Measurements from ENCODE around the gene HOXA2.

Gene HOXA2

DNA sequence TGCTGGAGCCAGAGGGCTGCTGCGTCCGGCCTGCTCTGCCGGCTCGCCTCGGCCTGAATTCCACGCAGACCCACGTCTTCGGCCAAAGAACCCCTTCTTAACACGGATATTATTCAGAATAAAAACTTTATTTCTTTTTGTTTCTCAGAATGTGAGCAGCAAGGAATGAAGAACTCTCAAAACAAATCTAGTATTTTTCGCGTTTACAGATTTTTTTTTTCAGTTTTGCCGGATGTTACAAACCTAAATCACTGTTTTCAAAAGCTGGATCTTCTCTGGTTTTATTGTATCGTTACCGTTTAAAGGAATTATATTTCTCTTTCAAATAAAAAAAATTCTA lies 4.4 kb upstream of the HOXA2 start:
- no peak for DNase-seq (ENCODE audit: low read depth)
- peak overlapping the region; percentile 80 for H3K9ac ChIP-seq (ENCODE audit: low read length)
- peaks cover 55% of the 10 kb centered on the region for H3K4me1 ChIP-seq (ENCODE audit: control insufficient read depth, insufficient read depth, low read length)
- no peaks in the 10 kb centered on the region for H3K27me3 ChIP-seq (replicated peaks; ENCODE audit: control insufficient read depth, insufficient read depth, low read length)
- H3K9me3 ChIP-seq (ENCODE audit: control insufficient read depth, low read length), result no peaks in the 10 kb centered on the region
- H3K4me3 ChIP-seq (ENCODE audit: low read length), result peak overlapping the region; percentile 64
- H3K36me3 ChIP-seq (ENCODE audit: control insufficient read depth, insufficient read depth, low read length, severe bottlenecking), result no peaks in the 10 kb centered on the region

DNA sequence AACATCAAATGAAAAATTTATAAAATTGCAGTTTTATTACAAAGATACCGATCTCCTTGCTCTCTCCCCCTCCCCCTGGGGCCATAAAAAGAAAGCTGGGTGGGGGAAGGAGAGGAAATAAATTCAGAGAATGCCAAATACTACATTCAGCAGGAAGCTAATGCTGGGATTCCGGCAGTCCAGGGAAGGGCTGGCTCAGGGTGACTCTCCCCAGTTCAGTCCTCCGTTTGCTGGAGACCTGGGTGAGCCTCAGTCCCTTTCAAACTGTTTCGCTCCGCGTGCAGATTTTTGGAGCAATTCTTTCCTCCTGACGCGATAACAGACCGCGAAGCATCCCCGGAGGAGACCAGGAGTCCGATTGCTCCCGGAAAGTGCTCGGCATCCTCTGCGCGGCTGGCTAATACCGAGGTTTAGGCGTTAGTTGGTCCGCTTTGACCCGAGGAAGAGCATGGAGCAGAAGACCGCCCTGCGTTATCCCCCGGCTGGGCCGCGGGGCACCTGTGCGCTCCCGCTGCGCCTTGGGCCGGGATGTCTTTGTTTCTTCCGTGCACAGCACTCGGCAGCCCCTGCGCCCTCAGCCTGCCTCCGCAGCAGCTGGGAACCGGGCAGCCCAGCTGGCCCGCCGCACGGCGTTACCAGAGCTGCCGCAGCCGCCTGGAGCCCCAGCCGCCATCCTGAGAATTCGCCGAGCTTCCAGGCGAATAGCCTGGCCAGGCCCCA lies 3.9 kb upstream of the HOXA2 start:
- no peaks in the 10 kb centered on the region for H3K27me3 ChIP-seq (replicated peaks; ENCODE audit: control insufficient read depth, insufficient read depth, low read length)
- peak; percentile 27 for DNase-seq (ENCODE audit: low read depth)

DNA sequence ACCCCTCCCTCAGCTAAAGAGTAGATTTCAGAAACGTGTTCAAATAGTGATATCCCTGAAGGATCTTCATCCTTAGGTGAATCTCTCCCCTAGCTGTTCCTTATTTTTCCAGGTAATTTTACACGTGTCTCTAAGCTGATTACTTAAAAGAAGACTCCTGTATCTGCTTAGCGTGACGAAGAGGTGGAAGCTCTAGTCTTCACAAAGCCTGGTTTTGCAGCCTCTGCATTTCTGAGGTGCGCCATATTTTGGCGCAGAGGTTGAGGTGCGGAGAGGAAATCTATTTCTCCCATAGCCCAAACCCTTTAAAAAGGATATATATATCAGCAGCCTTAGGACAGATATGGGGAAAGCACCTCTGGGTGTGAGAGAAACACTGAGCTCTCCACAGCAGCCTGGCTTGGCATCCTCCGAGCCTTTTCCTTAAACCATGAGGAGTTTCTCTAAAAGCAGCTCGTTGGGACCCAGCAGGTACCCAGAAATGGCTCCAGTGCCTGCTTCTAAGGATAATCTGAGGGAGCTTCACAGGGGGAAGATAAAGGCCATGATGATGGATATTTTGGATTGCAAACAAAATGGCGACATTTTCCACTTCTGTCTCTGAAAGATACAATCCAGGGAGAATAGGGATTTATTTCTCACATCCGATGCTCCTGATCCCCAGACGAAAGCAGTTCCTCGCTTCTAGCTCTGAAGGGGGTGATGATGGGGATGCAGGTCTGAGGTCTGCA lies 3.0 kb upstream of the HOXA2 start:
- DNase-seq (ENCODE audit: low read depth), result no peak
- no peaks in the 10 kb centered on the region for H3K27me3 ChIP-seq (replicated peaks; ENCODE audit: control insufficient read depth, insufficient read depth, low read length)
- no peaks in the 10 kb centered on the region for H3K36me3 ChIP-seq (ENCODE audit: control insufficient read depth, insufficient read depth, low read length, severe bottlenecking)
- H3K9me3 ChIP-seq (ENCODE audit: control insufficient read depth, low read length), result no peaks in the 10 kb centered on the region
- peaks cover 55% of the 10 kb centered on the region for H3K4me1 ChIP-seq (ENCODE audit: control insufficient read depth, insufficient read depth, low read length)
- H3K4me3 ChIP-seq (ENCODE audit: low read length), result peak overlapping the region; percentile 64
- H3K9ac ChIP-seq (ENCODE audit: low read length), result peak overlapping the region; percentile 80

More for the DNA sequence above, 3.9 kb upstream of the HOXA2 start:
- Histone ChIP-seq H3K9me3 (ENCODE audit: control insufficient read depth, low read length) (no peaks in the 10 kb centered on the region), H3K4me1 (ENCODE audit: control insufficient read depth, insufficient read depth, low read length) (peaks cover 55% of the 10 kb centered on the region), H3K9ac (ENCODE audit: low read length) (peak overlapping the region; percentile 80), H3K4me3 (ENCODE audit: low read length) (peak overlapping the region; percentile 64), H3K36me3 (ENCODE audit: control insufficient read depth, insufficient read depth, low read length, severe bottlenecking) (no peaks in the 10 kb centered on the region)

DNA sequence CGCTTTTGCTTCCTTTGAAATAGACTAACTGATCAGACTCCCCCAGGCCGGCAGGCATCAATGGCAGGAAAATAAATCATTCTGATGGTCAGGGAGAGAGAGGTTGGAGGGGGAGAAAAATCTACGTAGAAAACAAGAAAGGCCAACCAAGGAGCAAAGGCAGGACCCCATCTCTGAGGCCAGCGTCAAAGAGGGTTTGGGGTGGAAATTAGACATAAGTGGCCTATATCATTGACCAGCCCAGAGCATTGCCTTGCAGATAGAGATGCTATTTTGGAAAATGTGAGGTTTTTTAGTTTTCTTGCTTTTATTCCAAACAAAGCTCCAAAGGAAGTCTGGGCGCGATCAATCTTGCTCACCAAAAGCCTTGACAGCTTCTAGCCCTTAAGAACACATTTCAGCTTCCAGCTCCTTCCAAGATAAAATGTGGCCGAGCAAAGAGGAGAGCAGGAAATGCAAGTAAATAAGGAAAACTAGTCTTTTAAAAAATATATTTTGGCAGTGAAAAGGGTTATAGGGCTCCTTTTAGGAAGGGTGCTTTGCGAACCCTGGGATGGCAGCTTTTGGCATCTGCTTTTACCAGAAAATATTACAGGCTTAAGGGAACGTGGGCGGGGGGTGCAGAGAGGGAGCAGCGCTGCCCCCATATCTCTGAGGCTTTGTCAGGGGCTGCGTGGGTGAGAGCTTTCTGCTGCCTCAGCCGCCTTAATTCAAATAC lies 2.0 kb upstream of the HOXA2 start:
- no peaks in the 10 kb centered on the region for H3K36me3 ChIP-seq (ENCODE audit: control insufficient read depth, insufficient read depth, low read length, severe bottlenecking)
- H3K9me3 ChIP-seq (ENCODE audit: control insufficient read depth, low read length), result no peaks in the 10 kb centered on the region
- DNase-seq (ENCODE audit: low read depth), result no peak
- H3K4me1 ChIP-seq (ENCODE audit: control insufficient read depth, insufficient read depth, low read length), result peaks cover 55% of the 10 kb centered on the region
- no peaks in the 10 kb centered on the region for H3K27me3 ChIP-seq (replicated peaks; ENCODE audit: control insufficient read depth, insufficient read depth, low read length)
- no peak overlapping the region for H3K4me3 ChIP-seq (ENCODE audit: low read length)
- H3K9ac ChIP-seq (ENCODE audit: low read length), result peak overlapping the region; percentile 60

DNA sequence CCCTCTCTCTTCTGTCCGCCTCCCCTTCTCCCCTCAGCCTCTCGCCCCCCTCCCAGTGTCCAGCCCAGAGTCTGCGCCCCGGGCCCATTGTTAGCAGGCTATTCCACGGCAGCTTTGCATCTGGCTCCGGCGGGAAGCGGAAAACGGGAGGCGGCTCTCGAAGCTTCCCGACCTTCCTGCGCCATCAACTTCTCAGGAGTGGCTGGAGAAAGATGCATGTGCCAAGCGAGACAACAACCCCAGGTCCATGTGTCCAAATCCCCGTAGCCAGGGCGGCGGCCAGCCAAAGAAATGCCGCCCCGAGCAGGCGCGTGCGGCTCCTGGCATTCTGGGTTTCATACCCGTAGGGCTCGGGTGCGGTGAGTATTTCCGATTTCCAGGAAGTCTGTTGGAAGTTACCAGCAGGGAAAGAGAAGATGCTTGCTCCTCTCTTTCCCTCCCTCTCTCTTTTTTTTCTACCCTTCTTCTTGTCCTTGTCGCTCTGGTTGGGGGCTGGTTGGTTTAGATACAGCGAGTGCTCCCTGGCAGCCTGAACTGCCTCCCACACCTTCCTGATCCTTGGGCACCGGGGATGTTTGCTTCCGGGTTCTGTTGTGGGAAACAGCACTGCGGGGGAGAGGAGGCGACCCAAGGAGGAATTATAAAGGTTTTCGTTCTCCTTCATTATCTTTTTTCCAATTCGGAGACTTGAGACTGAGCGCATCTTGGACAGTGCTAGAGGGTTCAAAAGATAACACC lies 1.2 kb upstream of the HOXA2 start:
- H3K36me3 ChIP-seq (ENCODE audit: control insufficient read depth, insufficient read depth, low read length, severe bottlenecking), result no peaks in the 10 kb centered on the region
- no peak for DNase-seq (ENCODE audit: low read depth)
- H3K4me3 ChIP-seq (ENCODE audit: low read length), result peak overlapping the region; percentile 66

DNA sequence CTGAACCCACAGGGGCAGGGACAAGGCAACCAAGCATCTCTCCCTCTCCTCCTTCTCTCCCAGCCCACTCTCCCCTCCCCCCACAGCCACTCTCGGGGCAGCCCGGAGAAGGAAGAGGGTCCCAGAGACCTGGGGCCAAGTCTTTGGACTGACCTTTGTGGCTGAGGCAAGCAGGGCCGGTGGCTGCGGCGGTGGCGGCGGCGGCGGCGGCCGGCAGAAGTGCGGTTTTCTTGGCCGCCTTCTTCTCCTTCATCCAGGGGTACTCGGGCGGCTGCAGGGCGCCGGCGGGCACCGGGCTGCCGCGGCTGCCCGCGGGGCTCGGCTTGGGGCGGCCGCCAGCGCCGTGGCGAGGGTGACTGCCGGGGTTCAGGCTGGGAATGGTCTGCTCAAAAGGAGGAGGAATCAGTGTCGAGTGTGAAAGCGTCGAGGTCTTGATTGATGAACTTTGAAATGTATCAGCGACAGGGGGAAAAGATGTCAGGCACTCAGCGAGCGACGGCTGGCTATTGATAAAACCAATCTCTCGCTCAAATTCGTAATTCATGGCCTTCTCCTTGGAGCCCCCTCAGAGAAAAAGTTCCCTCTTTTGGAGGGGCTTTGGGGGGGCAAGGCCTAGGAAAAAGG lies 414 bp downstream of the HOXA2 start:
- Histone ChIP-seq H3K9me3 (ENCODE audit: control insufficient read depth, low read length) (no peaks in the 10 kb centered on the region), H3K4me3 (ENCODE audit: low read length) (peak overlapping the region; percentile 66), H3K27me3 (replicated peaks; ENCODE audit: control insufficient read depth, insufficient read depth, low read length) (no peaks in the 10 kb centered on the region), H3K36me3 (ENCODE audit: control insufficient read depth, insufficient read depth, low read length, severe bottlenecking) (no peaks in the 10 kb centered on the region), H3K4me1 (ENCODE audit: control insufficient read depth, insufficient read depth, low read length) (peaks cover 66% of the 10 kb centered on the region), H3K9ac (ENCODE audit: low read length) (peak overlapping the region; percentile 60)
- DNase-seq (ENCODE audit: low read depth), result no peak

More for the DNA sequence above, 1.2 kb upstream of the HOXA2 start:
- H3K9ac ChIP-seq (ENCODE audit: low read length), result peak overlapping the region; percentile 60
- H3K4me1 ChIP-seq (ENCODE audit: control insufficient read depth, insufficient read depth, low read length), result peaks cover 57% of the 10 kb centered on the region
- no peaks in the 10 kb centered on the region for H3K9me3 ChIP-seq (ENCODE audit: control insufficient read depth, low read length)
- H3K27me3 ChIP-seq (replicated peaks; ENCODE audit: control insufficient read depth, insufficient read depth, low read length), result no peaks in the 10 kb centered on the region

DNA sequence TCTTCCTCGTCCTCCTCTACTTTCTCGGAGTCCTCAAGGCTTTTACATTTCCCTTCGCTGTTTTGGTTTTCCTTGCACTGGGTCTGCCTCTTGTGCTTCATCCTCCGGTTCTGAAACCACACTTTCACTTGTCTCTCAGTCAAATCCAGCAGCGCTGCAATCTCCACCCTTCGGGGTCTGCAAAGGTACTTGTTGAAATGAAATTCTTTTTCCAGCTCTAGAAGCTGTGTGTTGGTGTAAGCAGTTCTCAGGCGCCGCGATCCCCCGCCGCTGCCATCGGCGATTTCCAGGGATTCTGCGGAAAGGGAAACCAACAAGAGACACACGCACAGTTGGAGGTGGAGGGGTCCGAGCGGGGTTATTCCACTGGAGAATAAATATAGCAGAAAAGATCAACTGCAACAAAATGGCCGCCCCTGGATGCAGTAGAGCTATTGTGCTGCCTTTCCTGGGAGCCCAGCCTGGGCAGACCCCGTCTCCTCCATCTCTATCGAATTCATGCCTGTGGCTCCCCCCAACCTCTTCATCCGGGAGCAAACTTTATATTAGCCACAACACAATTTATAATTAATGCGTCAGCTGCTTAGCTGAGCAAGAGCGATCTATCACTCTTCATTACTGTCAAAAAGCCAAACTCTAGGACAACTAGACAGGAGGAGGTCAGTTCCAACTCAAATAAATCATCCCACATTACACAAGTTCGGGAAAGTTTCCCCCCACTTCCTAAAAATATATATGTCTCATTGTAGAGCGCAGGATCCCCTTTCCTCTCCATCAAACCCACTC lies 1.1 kb downstream of the HOXA2 start:
- H3K4me3 ChIP-seq (ENCODE audit: low read length), result peak overlapping the region; percentile 66
- no peak for DNase-seq (ENCODE audit: low read depth)
- H3K9me3 ChIP-seq (ENCODE audit: control insufficient read depth, low read length), result no peaks in the 10 kb centered on the region
- H3K27me3 ChIP-seq (replicated peaks; ENCODE audit: control insufficient read depth, insufficient read depth, low read length), result no peaks in the 10 kb centered on the region
- H3K4me1 ChIP-seq (ENCODE audit: control insufficient read depth, insufficient read depth, low read length), result peaks cover 66% of the 10 kb centered on the region
- H3K36me3 ChIP-seq (ENCODE audit: control insufficient read depth, insufficient read depth, low read length, severe bottlenecking), result no peaks in the 10 kb centered on the region
- H3K9ac ChIP-seq (ENCODE audit: low read length), result peak overlapping the region; percentile 60

DNA sequence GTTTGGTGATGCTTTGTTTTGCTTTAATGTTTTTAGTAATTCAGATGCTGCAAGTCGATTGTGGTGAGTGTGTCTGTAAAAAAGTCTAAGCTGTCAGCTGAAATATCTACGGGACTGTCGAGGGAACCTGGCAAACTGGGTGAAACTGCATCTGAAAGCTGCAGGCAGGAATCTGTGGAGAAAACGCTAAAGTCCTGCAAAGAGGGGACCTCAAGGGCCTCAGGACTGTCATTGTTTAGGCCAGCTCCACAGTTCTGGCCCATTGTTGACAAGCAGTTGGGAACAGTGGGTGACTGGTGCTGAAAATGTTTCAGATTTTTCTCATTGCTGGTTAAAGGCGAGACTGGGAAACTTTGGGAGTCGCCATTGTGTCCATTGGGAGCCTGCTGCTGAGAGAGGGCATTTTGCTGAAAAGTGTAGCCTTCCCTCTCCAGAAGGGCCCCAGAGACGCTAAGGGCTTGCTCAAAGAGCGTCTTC lies 1.8 kb downstream of the HOXA2 start:
- no peak for DNase-seq (ENCODE audit: low read depth)

DNA sequence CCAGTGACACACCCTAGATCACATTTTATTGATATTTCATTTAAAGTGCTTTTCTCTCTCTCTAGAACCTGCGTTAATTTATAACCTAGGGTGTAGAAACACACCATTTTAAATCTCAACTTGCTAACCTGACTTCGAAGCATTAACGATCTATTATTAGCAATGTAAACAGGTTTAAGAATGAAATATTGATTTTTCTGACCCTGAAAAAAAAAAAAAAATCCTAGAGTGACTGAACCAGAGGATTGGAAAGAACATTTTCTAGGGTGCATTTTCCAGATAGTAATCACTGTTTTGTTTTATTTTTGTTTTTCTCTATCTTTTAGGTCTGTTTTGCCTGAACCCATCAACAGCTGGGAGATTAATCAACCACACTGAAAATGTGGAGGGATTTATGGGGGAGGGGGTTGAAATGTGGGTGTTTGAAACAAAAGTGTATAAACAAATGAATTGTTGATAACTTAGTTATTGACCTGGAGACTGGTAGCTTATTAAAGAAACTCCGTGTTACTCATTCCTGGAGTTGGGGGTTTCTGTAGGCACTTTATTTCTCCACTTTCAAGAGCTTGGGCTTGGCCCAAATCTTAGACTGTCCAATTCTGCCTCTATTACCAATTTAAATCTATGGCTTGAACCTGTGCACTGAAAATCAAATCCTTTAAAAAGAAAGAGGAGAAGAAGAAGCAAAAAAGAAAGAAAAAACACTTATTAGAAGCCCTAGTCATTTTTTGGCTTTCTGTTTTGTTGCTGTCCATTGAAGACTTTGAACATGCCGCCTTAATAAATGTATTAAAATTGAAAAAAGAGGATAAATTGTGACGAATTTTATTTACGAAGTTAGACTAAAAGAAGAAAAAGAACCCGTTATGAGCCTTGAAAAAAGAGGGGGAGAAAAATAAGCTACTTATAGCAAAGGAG lies 2.8 kb downstream of the HOXA2 start:
- peak overlapping the region; percentile 97 for H3K9ac ChIP-seq (ENCODE audit: low read length)
- H3K4me1 ChIP-seq (ENCODE audit: control insufficient read depth, insufficient read depth, low read length), result peaks cover 56% of the 10 kb centered on the region
- H3K27me3 ChIP-seq (replicated peaks; ENCODE audit: control insufficient read depth, insufficient read depth, low read length), result no peaks in the 10 kb centered on the region
- H3K36me3 ChIP-seq (ENCODE audit: control insufficient read depth, insufficient read depth, low read length, severe bottlenecking), result no peaks in the 10 kb centered on the region
- DNase-seq (ENCODE audit: low read depth), result no peak
- no peaks in the 10 kb centered on the region for H3K9me3 ChIP-seq (ENCODE audit: control insufficient read depth, low read length)
- H3K4me3 ChIP-seq (ENCODE audit: low read length), result peak overlapping the region; percentile 94

More for the DNA sequence above, 1.8 kb downstream of the HOXA2 start:
- Histone ChIP-seq H3K9me3 (ENCODE audit: control insufficient read depth, low read length) (no peaks in the 10 kb centered on the region), H3K9ac (ENCODE audit: low read length) (peak overlapping the region; percentile 60), H3K27me3 (replicated peaks; ENCODE audit: control insufficient read depth, insufficient read depth, low read length) (no peaks in the 10 kb centered on the region), H3K4me1 (ENCODE audit: control insufficient read depth, insufficient read depth, low read length) (peaks cover 59% of the 10 kb centered on the region), H3K4me3 (ENCODE audit: low read length) (peak overlapping the region; percentile 66), H3K36me3 (ENCODE audit: control insufficient read depth, insufficient read depth, low read length, severe bottlenecking) (no peaks in the 10 kb centered on the region)

Data from adipocyte (in vitro differentiated cells).